ENCODE results near the gene ARHGAP9. TPM values are rescaled to one million over a fixed set of nuclear protein-coding genes. Genes with fewer than 3 reads are reported as not detected.
"Not testable (repeated sequence)": the region's sequence is repeated elsewhere in the genome, so short reads cannot be mapped to it uniquely, and the experiment has no call there.

Gene ARHGAP9
- total RNA-seq, 1 experiment from 2014 or later = 0.44 TPM

DNA sequence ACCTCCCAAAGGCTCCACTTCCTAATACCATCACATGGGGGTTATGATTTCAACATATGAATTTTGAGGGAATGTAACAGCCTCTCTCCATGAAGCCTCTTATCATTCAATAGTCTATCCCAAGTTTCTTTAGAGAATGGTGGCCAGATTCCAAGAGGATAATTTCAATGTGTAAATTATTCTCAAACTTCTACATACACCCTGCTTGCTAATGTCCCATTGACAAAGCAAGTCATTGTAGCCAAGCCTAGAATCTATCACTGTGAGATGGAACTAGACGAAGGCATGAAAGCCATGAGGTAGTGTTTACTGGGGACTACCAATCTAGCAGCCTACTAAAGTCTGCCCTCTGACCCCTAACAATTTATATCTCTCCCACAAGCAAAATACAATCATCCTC lies 41.3 kb downstream of the ARHGAP9 start:
- DNase-seq (ENCODE audit: low read depth) = no peak

DNA sequence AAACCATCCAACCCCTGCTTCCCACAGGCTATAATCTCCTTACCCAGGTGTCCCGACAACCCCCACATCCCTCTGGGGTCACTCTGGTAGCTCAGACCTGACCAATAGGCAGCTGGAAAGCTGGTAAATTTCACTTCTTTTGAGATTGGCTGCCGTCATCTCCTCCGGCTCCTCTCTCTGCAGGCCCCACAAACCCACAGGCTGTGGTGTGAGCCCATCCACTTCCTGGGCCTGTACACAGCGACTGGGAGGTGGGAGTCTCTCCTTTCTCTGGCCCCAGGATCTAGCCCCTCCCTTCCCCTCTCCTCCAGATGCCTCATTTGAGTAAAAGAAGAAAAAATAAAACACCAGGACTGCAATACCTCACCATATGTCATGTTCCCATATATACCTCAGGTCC lies 44.4 kb downstream of the ARHGAP9 start:
- no peak for DNase-seq (ENCODE audit: low read depth)

DNA sequence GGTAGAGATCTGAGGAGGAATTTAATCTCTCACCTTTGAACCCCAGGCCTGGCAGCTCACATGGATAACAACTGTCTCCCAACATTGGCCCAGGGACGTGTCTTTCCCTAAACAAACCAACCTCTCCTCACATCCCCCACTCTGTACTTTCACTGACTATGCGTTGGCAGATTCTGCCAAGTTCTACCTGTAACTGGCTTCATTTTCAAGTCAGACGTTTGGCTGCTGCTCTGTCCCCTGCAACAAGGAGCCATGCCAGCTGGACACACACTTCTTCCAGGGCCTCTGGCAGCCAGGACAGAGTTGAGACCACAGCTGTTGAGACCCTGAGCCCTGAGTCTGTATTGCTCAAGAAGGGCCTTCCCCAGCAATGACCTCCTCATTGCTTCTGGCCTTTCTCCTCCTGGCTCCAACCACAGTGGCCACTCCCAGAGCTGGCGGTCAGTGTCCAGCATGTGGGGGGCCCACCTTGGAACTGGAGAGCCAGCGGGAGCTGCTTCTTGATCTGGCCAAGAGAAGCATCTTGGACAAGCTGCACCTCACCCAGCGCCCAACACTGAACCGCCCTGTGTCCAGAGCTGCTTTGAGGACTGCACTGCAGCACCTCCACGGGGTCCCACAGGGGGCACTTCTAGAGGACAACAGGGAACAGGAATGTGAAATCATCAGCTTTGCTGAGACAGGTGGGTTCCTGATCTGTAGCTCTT lies 45.0 kb downstream of the ARHGAP9 start, which contains the start of gene INHBC:
Gene INHBC, plus strand, starts transcription at position 268 of the 707 bp plus-strand sequence. Its CDS starts 103 bp downstream, at position 371.
- no peak for DNase-seq (ENCODE audit: low read depth)

DNA sequence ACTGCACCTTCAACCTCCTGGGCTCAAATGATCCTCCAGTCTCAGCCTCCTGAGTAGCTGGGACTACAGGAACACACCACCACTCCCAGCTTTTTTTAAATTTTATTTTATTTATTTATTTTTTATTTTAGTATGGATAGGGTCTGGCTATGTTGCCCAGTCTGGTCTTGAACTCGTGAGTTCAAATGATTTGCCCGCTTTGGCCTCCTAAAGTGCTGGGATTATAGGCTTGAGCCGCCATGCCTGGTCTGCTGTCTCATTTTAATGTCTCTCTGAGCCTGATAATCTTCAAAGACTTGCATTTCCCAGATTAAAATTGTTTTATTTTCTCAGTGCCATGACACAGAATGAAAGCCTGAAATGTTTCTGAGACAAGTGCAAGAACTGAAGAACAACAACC lies 46.3 kb downstream of the ARHGAP9 start:
- no peak for DNase-seq (ENCODE audit: low read depth)

DNA sequence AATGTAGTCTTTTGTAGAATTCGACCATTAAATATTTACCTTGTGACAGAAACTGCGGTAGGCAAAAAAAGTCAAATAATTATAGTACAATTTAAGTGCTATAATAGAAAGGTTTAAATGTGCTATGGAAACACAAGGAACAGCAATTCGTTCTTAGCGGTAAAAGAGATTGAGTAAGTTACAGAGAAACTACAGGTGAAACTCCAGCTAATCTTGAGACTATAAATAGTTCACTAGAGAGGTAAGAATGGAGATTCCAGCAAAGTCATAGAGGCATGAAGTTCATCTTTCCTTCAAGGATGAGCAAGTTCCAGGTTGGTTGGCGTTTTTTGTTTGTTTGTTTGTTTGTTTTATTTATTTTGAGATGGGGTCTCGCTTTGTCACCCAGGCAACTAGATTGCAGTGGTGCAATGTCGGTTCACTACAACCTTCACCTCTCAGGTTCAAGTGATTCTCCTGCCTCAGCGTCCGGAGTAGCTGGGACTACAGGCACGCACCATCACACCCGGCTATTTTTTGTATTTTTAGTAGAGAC lies 47.9 kb downstream of the ARHGAP9 start:
- no peak for DNase-seq (ENCODE audit: low read depth)

DNA sequence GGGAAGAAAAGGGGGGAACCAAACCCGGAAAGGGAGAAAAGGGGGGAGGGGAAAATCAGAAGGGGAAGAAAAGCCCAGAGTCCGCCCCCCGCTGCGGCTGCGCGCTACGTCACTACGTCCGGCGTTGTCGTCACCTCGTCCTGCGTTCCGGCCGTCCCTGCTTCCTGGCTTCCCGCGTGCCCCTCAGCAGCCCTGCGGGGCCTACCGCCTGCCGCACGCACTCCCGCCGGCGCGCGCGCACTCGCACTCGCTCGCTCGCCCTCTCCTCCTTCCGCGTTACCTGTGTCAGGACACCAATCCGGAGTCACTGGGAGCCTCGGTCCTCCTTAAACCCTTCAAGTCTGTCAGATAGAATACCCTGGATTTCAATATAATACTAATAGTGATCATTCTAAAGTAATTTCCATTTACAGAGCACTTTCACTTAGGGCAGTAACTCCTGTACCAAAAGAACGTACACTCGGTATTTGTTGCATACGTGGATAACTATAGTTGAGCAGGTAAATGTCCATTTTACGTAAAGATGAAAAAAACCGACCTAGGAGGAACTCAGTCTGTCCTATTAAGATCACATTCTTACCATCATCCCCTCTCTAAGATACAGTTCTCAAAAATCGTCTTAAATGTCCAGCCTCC lies 48.6 kb downstream of the ARHGAP9 start, which contains the start of gene R3HDM2:
Gene R3HDM2, minus strand, starts transcription at position 113 of the 636 bp plus-strand sequence. CDS start 120,615 bp downstream, outside the sequence.
- peak; percentile 92 for DNase-seq (ENCODE audit: low read depth)

DNA sequence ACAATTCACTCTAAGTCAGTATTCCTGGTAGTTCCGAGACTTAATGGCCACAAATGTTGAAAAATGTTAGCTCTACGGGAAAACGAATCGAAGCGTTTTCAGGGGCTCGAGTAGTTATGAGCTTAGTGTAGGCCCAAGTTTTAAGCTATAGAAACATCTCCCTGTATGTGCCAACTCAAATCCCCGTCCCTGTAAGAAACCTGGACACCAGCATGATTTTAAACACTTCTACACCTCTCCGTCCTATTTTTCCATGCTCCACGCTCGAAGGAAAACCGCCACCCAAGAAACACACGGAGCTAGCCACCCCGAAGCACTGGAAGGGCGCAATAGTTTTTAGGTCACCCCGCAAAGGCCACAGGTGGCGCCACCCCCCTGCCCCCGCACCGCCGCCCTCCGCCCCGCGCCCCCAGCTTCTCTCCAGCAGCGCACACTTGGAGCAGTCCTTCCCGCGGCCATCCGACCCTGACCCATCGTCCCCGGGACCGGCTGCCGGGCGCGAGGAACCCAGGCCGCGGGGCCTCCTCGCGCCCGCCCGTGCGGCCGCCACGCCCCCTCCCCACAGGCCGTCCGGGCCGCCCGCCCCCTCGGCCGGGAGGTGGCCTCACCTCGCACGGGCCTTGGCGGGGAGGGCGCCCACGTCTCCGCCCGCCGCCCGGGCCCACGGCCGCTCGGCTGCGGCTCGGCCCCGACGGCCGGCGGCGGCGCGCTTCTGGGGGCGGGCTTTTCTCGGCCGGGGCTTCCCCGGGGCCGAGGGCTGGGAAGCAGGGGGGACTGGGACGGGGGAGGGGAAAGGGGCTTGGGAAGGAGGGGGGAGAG lies 49.3 kb downstream of the ARHGAP9 start:
- peak; percentile 15 for DNase-seq (ENCODE audit: low read depth)

DNA sequence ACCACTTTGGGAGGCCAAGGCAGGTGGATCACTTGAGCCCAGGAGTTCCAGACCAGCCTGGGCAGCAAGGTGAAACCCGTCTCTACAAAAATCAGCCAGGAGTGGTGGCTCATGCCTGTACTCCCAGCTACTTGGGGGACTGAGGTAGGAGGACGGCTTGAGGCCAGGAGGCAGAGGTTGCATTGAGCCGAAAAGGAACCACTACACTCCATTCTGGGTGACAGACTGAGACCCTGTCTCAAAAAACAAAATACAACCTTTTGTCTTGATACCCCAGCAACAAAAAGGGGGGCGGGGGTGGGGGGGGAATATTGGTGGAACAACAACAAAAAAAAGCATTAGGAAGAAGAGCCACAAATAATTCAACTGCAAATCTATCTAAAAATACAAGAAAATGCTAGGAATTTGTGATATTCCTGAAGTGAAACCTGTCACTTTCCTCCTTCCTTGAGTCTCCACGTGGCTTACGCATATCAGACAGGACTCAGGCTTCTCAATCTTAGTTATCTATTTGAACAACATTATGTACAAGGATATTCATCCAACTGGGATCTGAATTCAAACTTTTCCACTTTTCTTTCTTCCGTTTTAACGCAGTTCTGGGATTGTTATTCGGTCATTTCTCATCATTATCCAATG lies 50.1 kb downstream of the ARHGAP9 start:
- DNase-seq (ENCODE audit: low read depth) = peak; percentile 11

DNA sequence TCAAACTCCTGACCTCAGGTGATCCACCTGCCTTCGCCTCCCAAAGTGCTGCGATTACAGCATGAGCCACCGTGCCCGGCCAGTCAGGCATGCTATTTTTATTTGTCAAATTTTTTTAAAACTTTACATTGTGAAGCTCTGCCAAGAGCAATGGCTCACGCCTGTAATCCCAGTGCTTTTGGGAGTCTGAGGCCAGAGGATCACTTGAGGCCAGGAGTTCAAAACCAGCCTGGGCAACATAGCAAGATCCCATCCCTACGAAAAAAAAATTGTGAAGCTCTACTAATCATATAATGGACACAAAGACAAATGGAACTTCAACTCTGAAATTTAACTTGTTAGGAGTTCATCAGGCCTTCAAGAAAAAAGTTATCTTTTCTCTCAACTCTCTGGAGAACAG lies 50.7 kb downstream of the ARHGAP9 start:
- no peak for DNase-seq (ENCODE audit: low read depth)

DNA sequence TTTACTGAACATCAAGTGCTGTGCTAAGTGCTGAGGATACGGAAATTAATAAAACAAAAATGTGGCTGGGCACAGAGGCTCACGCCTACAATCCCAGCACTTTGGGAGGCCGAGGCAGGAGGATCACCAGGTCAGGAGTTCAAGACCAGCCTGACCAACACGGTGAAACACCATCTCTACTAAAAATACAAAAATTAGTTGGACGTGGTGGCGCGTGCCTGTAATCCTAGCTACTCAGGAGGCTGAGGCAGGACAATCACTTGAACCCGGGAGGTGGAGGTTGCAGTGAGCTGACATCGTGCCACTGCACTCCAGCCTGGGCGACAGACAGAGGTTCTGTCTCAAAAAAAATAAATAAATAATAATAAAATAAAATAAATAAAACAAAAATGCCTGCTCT lies 52.7 kb downstream of the ARHGAP9 start:
- not testable (repeated sequence) for DNase-seq (ENCODE audit: low read depth)

Other genes with a start within 250 kb of the ARHGAP9 start
- gene STAC3, start 228.7 kb downstream of the ARHGAP9 start, total RNA-seq (2014; rRNA removed; shearing (Covaris generic)) = 0.10 TPM in 1 of 2 replicates, not detected in the other
- gene R3HDM2, start 48.8 kb downstream of the ARHGAP9 start, total RNA-seq (2014; rRNA removed; shearing (Covaris generic)) = 12.1 and 16.4 TPM in 2 replicates
- not detected in 2 replicates for gene INHBC, start 45.1 kb downstream of the ARHGAP9 start, total RNA-seq (2014; rRNA removed; shearing (Covaris generic))
- gene INHBE, start 24.6 kb downstream of the ARHGAP9 start, total RNA-seq (2014; rRNA removed; shearing (Covaris generic)) = 0.42 and 1.4 TPM in 2 replicates
- gene GLI1, start 20.1 kb downstream of the ARHGAP9 start, total RNA-seq (2014; rRNA removed; shearing (Covaris generic)) = 1.5 TPM in 1 of 2 replicates, not detected in the other
- gene MARS1, start 8.2 kb upstream of the ARHGAP9 start, total RNA-seq (2014; rRNA removed; shearing (Covaris generic)) = 68.9 and 99.8 TPM in 2 replicates
- 39.3 and 45.9 TPM in 2 replicates for gene DDIT3, start 40.6 kb upstream of the ARHGAP9 start, total RNA-seq (2014; rRNA removed; shearing (Covaris generic))
- gene MBD6, start 43.0 kb upstream of the ARHGAP9 start, total RNA-seq (2014; rRNA removed; shearing (Covaris generic)) = 5.0 and 18.2 TPM in 2 replicates
- gene DCTN2, start 67.3 kb upstream of the ARHGAP9 start, total RNA-seq (2014; rRNA removed; shearing (Covaris generic)) = 97.9 and 119 TPM in 2 replicates
- 0.30 and 0.37 TPM in 2 replicates for gene KIF5A, start 70.2 kb upstream of the ARHGAP9 start, total RNA-seq (2014; rRNA removed; shearing (Covaris generic))
- gene PIP4K2C, start 111.3 kb upstream of the ARHGAP9 start, total RNA-seq (2014; rRNA removed; shearing (Covaris generic)) = 71.2 and 85.3 TPM in 2 replicates
- 20.1 and 21.4 TPM in 2 replicates for gene DTX3, start 125.0 kb upstream of the ARHGAP9 start, total RNA-seq (2014; rRNA removed; shearing (Covaris generic))
- gene ARHGEF25, start 131.6 kb upstream of the ARHGAP9 start, total RNA-seq (2014; rRNA removed; shearing (Covaris generic)) = 6.2 and 13.2 TPM in 2 replicates
- 21.6 and 43.3 TPM in 2 replicates for gene B4GALNT1, start 153.3 kb upstream of the ARHGAP9 start, total RNA-seq (2014; rRNA removed; shearing (Covaris generic))
- gene OS9, start 214.3 kb upstream of the ARHGAP9 start, total RNA-seq (2014; rRNA removed; shearing (Covaris generic)) = 298 and 647 TPM in 2 replicates

Measured in M059J (cell line).